GM10248 (cell line): ENCODE measurements around the gene SERPINB8.

Source experiments
- CTCF ChIA-PET: fragments of 300-600 bp; sonication (Branson Sonifier 250); formaldehyde crosslinking; extraction: SDS; loops from one replicate; lab custom pipeline; 2021; ENCODE audit warnings: antibody characterized with exemption; lab: Yijun Ruan, JAX
- POLR2A ChIA-PET: fragments of 350-650 bp; sonication (Branson Sonifier 250); formaldehyde crosslinking; extraction: SDS; loops from one replicate; lab custom pipeline; 2020; ENCODE audit warnings: antibody characterized with exemption; lab: Yijun Ruan, JAX
- DNase-seq: peaks from one replicate; pipeline ENCODE4 v3.0.0; 2012; ENCODE audit errors: extremely low spot score
- TF ChIP-seq, protein P1 (sequence below): IDR thresholded peaks from 2 replicates; pipeline ENCODE4 v1.5.1; 2012; ENCODE audit warnings: mild to moderate bottlenecking, low read depth; ENCODE audit errors: extremely low read depth, missing control alignments, control extremely low read depth

SERPINB8 gene

DNA sequence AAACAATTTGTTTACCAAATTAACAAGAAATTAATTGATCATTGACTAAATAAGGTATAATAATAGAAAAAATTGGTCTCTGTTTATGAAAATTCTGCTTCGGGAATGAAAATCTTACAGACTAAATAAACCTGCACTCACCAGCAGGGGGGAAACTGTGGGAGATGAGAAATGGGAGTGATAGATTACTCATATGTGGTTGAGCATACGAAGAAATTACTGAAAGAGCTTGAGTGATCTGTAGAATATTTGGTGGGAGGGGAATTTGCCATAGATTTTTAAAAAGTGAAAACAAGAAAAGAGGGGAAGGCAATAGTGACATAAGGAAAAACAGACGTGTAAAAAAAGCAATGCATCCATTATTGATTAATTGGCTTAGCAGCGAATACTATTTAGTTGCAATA is 18.6 kb upstream of the SERPINB8 start:
- CTCF ChIA-PET: interaction anchor here (1.1 to 3.9 kb wide), 8 partner anchors 9 to 43 kb away, joined by 3 to 34 read pairs (median 5); partner anchors contain the start of gene SERPINB10
- TF ChIP-seq, protein P1, sequence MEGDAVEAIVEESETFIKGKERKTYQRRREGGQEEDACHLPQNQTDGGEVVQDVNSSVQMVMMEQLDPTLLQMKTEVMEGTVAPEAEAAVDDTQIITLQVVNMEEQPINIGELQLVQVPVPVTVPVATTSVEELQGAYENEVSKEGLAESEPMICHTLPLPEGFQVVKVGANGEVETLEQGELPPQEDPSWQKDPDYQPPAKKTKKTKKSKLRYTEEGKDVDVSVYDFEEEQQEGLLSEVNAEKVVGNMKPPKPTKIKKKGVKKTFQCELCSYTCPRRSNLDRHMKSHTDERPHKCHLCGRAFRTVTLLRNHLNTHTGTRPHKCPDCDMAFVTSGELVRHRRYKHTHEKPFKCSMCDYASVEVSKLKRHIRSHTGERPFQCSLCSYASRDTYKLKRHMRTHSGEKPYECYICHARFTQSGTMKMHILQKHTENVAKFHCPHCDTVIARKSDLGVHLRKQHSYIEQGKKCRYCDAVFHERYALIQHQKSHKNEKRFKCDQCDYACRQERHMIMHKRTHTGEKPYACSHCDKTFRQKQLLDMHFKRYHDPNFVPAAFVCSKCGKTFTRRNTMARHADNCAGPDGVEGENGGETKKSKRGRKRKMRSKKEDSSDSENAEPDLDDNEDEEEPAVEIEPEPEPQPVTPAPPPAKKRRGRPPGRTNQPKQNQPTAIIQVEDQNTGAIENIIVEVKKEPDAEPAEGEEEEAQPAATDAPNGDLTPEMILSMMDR: no peak
- POLR2A ChIA-PET: no interaction called here
- DNase-seq: no peak

DNA sequence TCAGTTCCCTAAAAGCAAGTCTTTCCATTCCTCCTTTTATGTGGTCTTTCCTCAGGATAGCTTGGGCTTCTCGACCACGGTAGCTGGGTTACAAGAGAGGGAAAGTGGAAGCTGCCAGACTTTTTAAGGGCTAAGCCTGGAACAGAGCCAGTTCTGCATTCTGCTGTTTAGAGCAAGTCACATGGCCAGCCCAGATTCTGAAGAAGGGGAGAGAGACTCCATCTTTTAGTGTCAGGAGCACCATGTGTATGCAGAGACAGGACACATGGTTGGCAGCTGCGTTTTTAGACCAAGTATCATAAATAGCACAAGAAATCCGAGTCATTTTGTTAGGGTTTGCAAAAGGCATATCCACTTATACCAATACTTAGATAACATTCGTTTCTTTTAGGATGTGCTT is 16.1 kb upstream of the SERPINB8 start:
- POLR2A ChIA-PET: interaction anchor here (1.2 kb wide), 1 partner anchor 17 kb away, joined by 3 read pairs; no protein-coding TSS in a partner anchor

DNA sequence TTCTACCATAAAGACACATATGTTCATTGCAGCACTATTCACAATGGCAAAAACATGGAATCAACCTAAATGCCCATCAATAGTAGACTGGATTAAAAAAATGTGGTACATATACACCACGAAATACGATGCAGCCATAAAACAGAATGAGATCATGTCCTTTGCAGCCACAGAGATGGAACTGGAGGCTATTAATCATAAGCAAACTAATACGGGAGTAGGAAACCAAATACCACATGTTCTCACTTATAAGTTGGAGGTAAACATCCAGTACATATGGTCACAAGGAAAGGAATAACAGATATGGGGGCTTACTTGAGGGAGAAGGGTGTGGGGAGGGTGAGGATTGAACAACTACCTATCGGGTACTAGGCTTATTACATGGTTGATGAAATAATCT is 13.1 kb upstream of the SERPINB8 start:
- ChIA-PET POLR2A (no interaction called here), CTCF (no interaction called here)
- no peak for DNase-seq
- TF ChIP-seq, protein P1: no peak

More for the DNA sequence above, 16.1 kb upstream of the SERPINB8 start:
- DNase-seq: no peak
- TF ChIP-seq, protein P1: no peak
- CTCF ChIA-PET: interaction anchor here (1.0 to 4.5 kb wide), 6 partner anchors 10 to 435 kb away, joined by 3 to 36 read pairs (median 4); no protein-coding TSS in a partner anchor

DNA sequence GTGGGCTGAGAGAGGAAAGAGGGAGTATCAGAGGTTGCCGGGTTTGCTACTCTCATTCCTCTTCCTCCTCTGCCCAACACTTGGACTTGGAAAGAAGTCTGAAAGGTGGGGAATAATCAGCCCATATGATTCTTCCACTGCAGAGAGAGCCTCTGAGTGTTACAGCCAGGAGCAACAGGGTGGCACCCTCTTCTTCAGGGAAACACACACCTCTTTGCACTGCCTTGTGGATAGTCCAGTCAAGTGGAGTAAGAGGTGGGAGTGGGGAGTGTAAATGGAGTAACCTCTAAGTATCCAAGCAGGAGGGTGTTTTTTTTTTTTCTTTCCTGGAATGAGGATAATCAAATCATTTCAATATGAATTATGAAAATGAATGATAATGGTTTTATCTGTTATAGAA is 9.0 kb upstream of the SERPINB8 start:
- DNase-seq: no peak
- TF ChIP-seq, protein P1: no peak
- ChIA-PET CTCF (interaction anchor here (1.4 to 8.1 kb wide), 5 partner anchors 8 to 61 kb away, joined by 3 to 83 read pairs (median 6); no protein-coding TSS in a partner anchor), POLR2A (interaction anchor here (1.0 kb wide), 1 partner anchor 9 kb away, joined by 5 read pairs; the partner anchor contains the start of gene SERPINB8)

DNA sequence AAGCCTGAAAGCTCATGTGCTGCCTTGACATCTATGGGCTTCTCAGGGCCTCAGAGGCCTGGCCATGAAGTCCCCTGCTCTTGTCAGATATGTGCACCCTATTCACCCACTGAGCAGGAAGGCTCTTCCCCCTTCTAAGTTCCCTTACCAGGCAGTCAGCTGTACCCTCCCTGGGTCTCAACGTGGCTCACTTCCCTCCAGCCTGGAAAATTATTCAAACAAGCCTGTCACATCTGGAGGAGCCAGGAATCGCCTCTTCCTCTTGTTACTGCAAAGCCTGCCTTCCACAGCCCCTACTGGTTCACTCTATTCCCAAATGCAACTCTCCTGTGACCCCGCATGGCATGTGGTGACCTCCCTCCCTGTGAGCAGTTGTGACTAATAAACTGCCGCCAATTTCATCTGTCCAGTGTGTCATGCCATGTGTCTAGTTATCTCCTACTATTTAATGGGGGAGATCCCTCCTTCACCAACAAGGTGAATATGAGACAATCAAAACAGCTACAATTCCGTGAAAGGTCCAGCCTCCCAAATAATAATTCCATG is 8.4 kb upstream of the SERPINB8 start:
- POLR2A ChIA-PET: no interaction called here
- DNase-seq: no peak

DNA sequence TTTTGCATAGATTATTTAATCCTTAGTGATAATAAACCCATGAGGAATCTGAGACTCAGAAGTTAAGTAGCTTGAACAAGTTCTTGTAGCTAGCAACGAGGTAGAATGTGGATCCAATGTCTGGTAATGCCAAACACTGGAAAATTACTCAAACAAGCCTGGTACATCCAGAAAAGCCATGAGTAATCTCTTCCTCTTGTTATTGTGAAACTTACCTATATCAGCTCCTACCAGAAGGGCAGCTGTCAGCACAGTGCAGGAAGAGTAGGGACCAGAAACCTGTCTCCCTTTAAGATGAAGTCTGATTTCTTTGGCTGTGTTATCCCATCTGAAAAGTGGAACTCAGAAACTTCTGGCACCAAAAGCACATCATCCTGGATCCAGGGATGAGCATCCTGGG is 7.7 kb upstream of the SERPINB8 start:
- POLR2A ChIA-PET: no interaction called here

More for the DNA sequence above, 8.4 kb upstream of the SERPINB8 start:
- TF ChIP-seq, protein P1: no peak
- CTCF ChIA-PET: interaction anchor here (1.0 to 8.1 kb wide), 5 partner anchors 14 to 61 kb away, joined by 3 to 83 read pairs (median 4); no protein-coding TSS in a partner anchor

More for the DNA sequence above, 7.7 kb upstream of the SERPINB8 start:
- no peak for DNase-seq
- TF ChIP-seq, protein P1: no peak
- CTCF ChIA-PET: interaction anchor here (1.0 to 8.1 kb wide), 7 partner anchors 8 to 359 kb away, joined by 3 to 83 read pairs (median 13); partner anchors contain the start of gene HMSD
